DMS 273 (cell line): ENCODE data around the gene HECW1.
"Not testable (repeated sequence)": the region's sequence is repeated elsewhere in the genome, so short reads cannot be mapped to it uniquely, and the experiment has no call there.

ENCODE experiments used
- DNase-seq: peaks from one replicate; lab custom pipeline; 2025; ENCODE audit not compliant: unreplicated experiment; lab: John Stamatoyannopoulos, UW

The HECW1 gene

GRCh38 chr7:43460733-43461348 lies 348.4 kb downstream of the HECW1 start:
- no peak for DNase-seq

- no peak for DNase-seq
Observed at GRCh38 chr7:43461349-43462024, 349.0 kb downstream of the HECW1 start.

- DNase-seq: no peak
Observed at GRCh38 chr7:43462836-43463235, 350.4 kb downstream of the HECW1 start.

GRCh38 chr7:43463401-43463980 lies 351.0 kb downstream of the HECW1 start:
- DNase-seq: no peak

- DNase-seq: peak; percentile 43
Observed at GRCh38 chr7:43465581-43466554, 353.4 kb downstream of the HECW1 start.

GRCh38 chr7:43467406-43467805 lies 355.0 kb downstream of the HECW1 start:
- no peak for DNase-seq

GRCh38 chr7:43467846-43468245 lies 355.4 kb downstream of the HECW1 start:
- no peak for DNase-seq

GRCh38 chr7:43469051-43469450 lies 356.6 kb downstream of the HECW1 start:
- no peak for DNase-seq

- DNase-seq: no peak
Observed at GRCh38 chr7:43470110-43470509, 357.7 kb downstream of the HECW1 start.

GRCh38 chr7:43475983-43476382 lies 363.5 kb downstream of the HECW1 start:
- DNase-seq: no peak

GRCh38 chr7:43476896-43477295 lies 364.4 kb downstream of the HECW1 start:
- no peak for DNase-seq

GRCh38 chr7:43479042-43479441 lies 366.6 kb downstream of the HECW1 start:
- DNase-seq: peak; percentile 25

GRCh38 chr7:43479543-43479942 lies 367.1 kb downstream of the HECW1 start:
- no peak for DNase-seq

- no peak for DNase-seq
Observed at GRCh38 chr7:43480581-43480980, 368.1 kb downstream of the HECW1 start.

GRCh38 chr7:43481902-43482678 lies 369.6 kb downstream of the HECW1 start:
- DNase-seq: peak; percentile 9

GRCh38 chr7:43482679-43483252 lies 370.3 kb downstream of the HECW1 start:
- no peak for DNase-seq

GRCh38 chr7:43484678-43485395 lies 372.4 kb downstream of the HECW1 start:
- DNase-seq: no peak

- DNase-seq: no peak
Observed at GRCh38 chr7:43485580-43485979, 373.1 kb downstream of the HECW1 start.

GRCh38 chr7:43486008-43486407 lies 373.6 kb downstream of the HECW1 start:
- DNase-seq: not testable (repeated sequence)

- no peak for DNase-seq
Observed at GRCh38 chr7:43486634-43487033, 374.2 kb downstream of the HECW1 start.
